ENCODE results near the gene PAPPA2.
"Not testable (repeated sequence)": the region's sequence is repeated elsewhere in the genome, so short reads cannot be mapped to it uniquely, and the experiment has no call there.

Gene PAPPA2

GRCh38 chr1:176752505-176752904, 289.5 kb downstream of the PAPPA2 start:
- DNase-seq (ENCODE audit: low read depth in 2 of 3, low spot score in 2 of 3), result no peak

- no peak for DNase-seq (ENCODE audit: low read depth in 2 of 3, low spot score in 2 of 3)
These were observed 291.7 kb downstream of the PAPPA2 start for GRCh38 chr1:176754676-176755075.

- DNase-seq (ENCODE audit: low read depth in 2 of 3, low spot score in 2 of 3), result not testable (repeated sequence)
These were observed 293.8 kb downstream of the PAPPA2 start for GRCh38 chr1:176756817-176757216.

GRCh38 chr1:176765608-176766007, 302.6 kb downstream of the PAPPA2 start:
- DNase-seq (ENCODE audit: low read depth in 2 of 3, low spot score in 2 of 3), result no peak

GRCh38 chr1:176766779-176767178, 303.8 kb downstream of the PAPPA2 start:
- no peak for DNase-seq (ENCODE audit: low read depth in 2 of 3, low spot score in 2 of 3)

GRCh38 chr1:176767714-176768136, 304.8 kb downstream of the PAPPA2 start:
- no peak for DNase-seq (ENCODE audit: low read depth in 2 of 3, low spot score in 2 of 3)

- DNase-seq (ENCODE audit: low read depth in 2 of 3, low spot score in 2 of 3), result no peak
These were observed 305.6 kb downstream of the PAPPA2 start for GRCh38 chr1:176768532-176768931.

GRCh38 chr1:176770066-176770465, 307.1 kb downstream of the PAPPA2 start:
- DNase-seq (ENCODE audit: low read depth in 2 of 3, low spot score in 2 of 3), result no peak

- no peak for DNase-seq (ENCODE audit: low read depth in 2 of 3, low spot score in 2 of 3)
These were observed 310.1 kb downstream of the PAPPA2 start for GRCh38 chr1:176773038-176773437.

- no peak for DNase-seq (ENCODE audit: low read depth in 2 of 3, low spot score in 2 of 3)
These were observed 311.2 kb downstream of the PAPPA2 start for GRCh38 chr1:176774224-176774623.

GRCh38 chr1:176775378-176775777, 312.4 kb downstream of the PAPPA2 start:
- DNase-seq (ENCODE audit: low read depth in 2 of 3, low spot score in 2 of 3), result no peak

- no peak for DNase-seq (ENCODE audit: low read depth in 2 of 3, low spot score in 2 of 3)
These were observed 313.0 kb downstream of the PAPPA2 start for GRCh38 chr1:176775996-176776395.

- DNase-seq (ENCODE audit: low read depth in 2 of 3, low spot score in 2 of 3), result no peak
These were observed 315.1 kb downstream of the PAPPA2 start for GRCh38 chr1:176778056-176778455.

GRCh38 chr1:176779992-176780328, 317.0 kb downstream of the PAPPA2 start:
- DNase-seq (ENCODE audit: low read depth in 2 of 3, low spot score in 2 of 3), result no peak

GRCh38 chr1:176783309-176783708, 320.3 kb downstream of the PAPPA2 start:
- no peak for DNase-seq (ENCODE audit: low read depth in 2 of 3, low spot score in 2 of 3)

- no peak for DNase-seq (ENCODE audit: low read depth in 2 of 3, low spot score in 2 of 3)
These were observed 322.1 kb downstream of the PAPPA2 start for GRCh38 chr1:176785056-176785455.

- DNase-seq (ENCODE audit: low read depth in 2 of 3, low spot score in 2 of 3), result no peak
These were observed 322.8 kb downstream of the PAPPA2 start for GRCh38 chr1:176785791-176786190.

GRCh38 chr1:176786274-176786673, 323.3 kb downstream of the PAPPA2 start:
- DNase-seq (ENCODE audit: low read depth in 2 of 3, low spot score in 2 of 3), result no peak

GRCh38 chr1:176789571-176790090, 326.7 kb downstream of the PAPPA2 start:
- no peak for DNase-seq (ENCODE audit: low read depth in 2 of 3, low spot score in 2 of 3)

- DNase-seq (ENCODE audit: low read depth in 2 of 3, low spot score in 2 of 3), result no peak
These were observed 327.8 kb downstream of the PAPPA2 start for GRCh38 chr1:176790786-176791185.

- no peak for DNase-seq (ENCODE audit: low read depth in 2 of 3, low spot score in 2 of 3)
These were observed 328.9 kb downstream of the PAPPA2 start for GRCh38 chr1:176791906-176792305.

- DNase-seq (ENCODE audit: low read depth in 2 of 3, low spot score in 2 of 3), result no peak
These were observed 332.0 kb downstream of the PAPPA2 start for GRCh38 chr1:176794897-176795508.

- no peak for DNase-seq (ENCODE audit: low read depth in 2 of 3, low spot score in 2 of 3)
These were observed 333.0 kb downstream of the PAPPA2 start for GRCh38 chr1:176795929-176796328.
